Lung (tissue), 12 donors: ENCODE results near the gene SH3GL1. TPM values are rescaled to one million over a fixed set of nuclear protein-coding genes. Genes with fewer than 3 reads are reported as not detected.

ENCODE experiments used
- ATAC-seq: fragments of 200-7000 bp; cut with Tn5 transposase; one replicate; pipeline ENCODE4 v1.9.1; 2020; ENCODE audit warnings: moderate number of reproducible peaks; ENCODE audit not compliant: insufficient read depth, low FRiP score
- DNase-seq, 3 donors: peaks; one replicate each; pipeline ENCODE4 v3.0.0-alpha.2; 2013 to 2017
- H3K27ac ChIP-seq, 2 donors: one replicate each; pipeline ENCODE4 v1.5.1; 2013; ENCODE audit warnings: mild to moderate bottlenecking in 2 of 2, moderate library complexity in 2 of 2, control low read depth in 1 of 2, inconsistent platforms in 1 of 2, low read depth in 1 of 2, low read length in 1 of 2
- H3K27me3 ChIP-seq, 3 donors: one replicate each; pipeline ENCODE4 v1.5.1; 2013; ENCODE audit warnings: low read length in 2 of 3; ENCODE audit not compliant: control insufficient read depth in 3 of 3, insufficient read depth in 3 of 3
- H3K36me3 ChIP-seq, 4 donors: one replicate each; pipeline ENCODE4 v1.5.1; 2013; ENCODE audit warnings: low read length in 4 of 4, mild to moderate bottlenecking in 1 of 4, moderate library complexity in 1 of 4; ENCODE audit not compliant: control insufficient read depth in 4 of 4, insufficient read depth in 4 of 4
- H3K4me1 ChIP-seq, 5 donors: one replicate each; pipeline ENCODE4 v1.5.1; 2013; ENCODE audit warnings: low read length in 5 of 5, mild to moderate bottlenecking in 2 of 5, moderate library complexity in 1 of 5; ENCODE audit not compliant: control insufficient read depth in 5 of 5, insufficient read depth in 5 of 5
- H3K4me3 ChIP-seq: one replicate; pipeline ENCODE4 v1.5.1; 2013; ENCODE audit warnings: mild to moderate bottlenecking, control low read depth, moderate library complexity
- H3K9ac ChIP-seq, 2 donors: one replicate each; pipeline ENCODE4 v1.5.1; 2013; ENCODE audit warnings: low read length in 2 of 2, control low read depth in 1 of 2; ENCODE audit not compliant: insufficient read depth in 1 of 2
- H3K9me3 ChIP-seq, 4 donors: one replicate each; pipeline ENCODE4 v1.5.1; 2013; ENCODE audit warnings: low read length in 3 of 4, mild to moderate bottlenecking in 1 of 4, moderate library complexity in 1 of 4; ENCODE audit not compliant: control insufficient read depth in 4 of 4, insufficient read depth in 3 of 4
- WGBS, 2 donors: extraction: QIAGEN DNeasy Blood & Tissue Kit; methylation state at CpG; one replicate each; pipeline ENCODE4 v1.1.7; 2013; 5-methylcytosine and 5-hydroxymethylcytosine counted together
- polyA plus RNA-seq, 2 donors: library from polyadenylated mRNA; stranded (reverse); fragments of 200-250 nt; gene quantifications; one replicate each; pipeline ENCODE4 v1.2.1, GENCODE V29; 2013
- total RNA-seq, 2 donors: library from RNA; depleted of rRNA in 1 of 2; stranded (reverse); fragments of >200 nt in 1 of 2; gene quantifications; one replicate each; pipeline ENCODE4 v1.2.1, GENCODE V29; 2014 to 2021
- TF ChIP-seq, protein P1 (sequence below): IDR thresholded peaks from 2 replicates; pipeline ENCODE4 v1.5.1; 2012; ENCODE audit warnings: mild to moderate bottlenecking; ENCODE audit errors: control extremely low read depth, extremely low read depth
- donor health status: control.
- donor health status: control.
- donor health status: Bipolar disorder and iron deficiency.
- donor health status: healthy.
- donor health status: DM: yes; HTN: yes; CAD: no.

Gene SH3GL1
- total and polyA plus RNA-seq, 4 donors, result 30.6 to 68.6 (median 59.2) TPM

DNA sequence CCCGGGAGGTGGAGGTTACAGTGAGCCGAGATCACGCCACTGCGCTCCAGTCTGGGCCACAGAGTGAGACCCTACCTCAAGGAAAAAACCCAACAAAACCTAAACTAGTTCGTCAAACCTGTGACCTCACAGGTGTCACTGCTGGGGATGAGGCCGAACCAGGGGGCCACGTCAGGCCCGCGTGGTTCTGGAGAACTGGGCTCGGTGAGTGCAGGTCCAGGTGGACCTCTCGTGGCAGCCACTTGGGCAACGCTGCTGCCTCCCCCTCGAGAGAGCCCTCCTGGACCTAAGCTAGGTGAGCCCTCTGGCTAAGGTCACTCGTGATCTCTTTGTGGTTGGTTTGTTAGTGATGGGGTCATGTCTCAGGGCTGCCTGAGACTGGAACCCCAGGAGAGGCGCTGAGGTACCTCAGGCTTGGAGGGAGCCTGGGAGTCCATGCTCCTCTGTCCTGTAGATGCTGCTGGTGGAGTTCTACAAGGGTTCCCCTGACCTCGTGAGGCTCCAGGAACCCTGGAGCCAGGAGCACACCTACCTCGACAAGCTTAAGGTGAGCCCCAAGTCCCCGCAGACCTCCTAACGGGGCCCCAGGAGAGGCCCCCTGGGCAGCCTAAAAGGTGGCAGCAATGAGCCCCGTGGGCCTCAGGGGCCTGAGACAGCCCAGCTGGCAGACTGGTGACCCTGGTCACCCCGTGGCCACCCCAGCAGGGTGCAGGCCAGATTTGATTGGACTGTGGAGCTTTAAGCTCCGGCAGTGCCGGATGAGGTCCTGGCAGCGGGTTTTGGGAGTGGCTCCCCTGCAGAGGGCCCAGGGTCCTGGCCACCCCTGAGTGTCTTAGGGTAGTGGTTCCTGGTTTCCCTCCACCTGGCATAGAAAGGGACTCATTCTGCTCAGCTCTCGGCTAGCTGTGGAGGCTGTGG lies 41.4 kb downstream of the SH3GL1 start:
- no peak for DNase-seq
- Histone ChIP-seq H3K9me3 (no peaks in the 10 kb centered on the region), H3K36me3 (peaks cover 9 to 66% (median 25%) of the 10 kb centered on the region in 4 donors), H3K4me3 (no peak overlapping the region), H3K27me3 (no peaks in the 10 kb centered on the region), H3K9ac (no peak overlapping the region), H3K4me1 (peaks cover 0 to 37% (median 4%) of the 10 kb centered on the region in 5 donors), H3K27ac (no peak overlapping the region)
- WGBS, 2 donors, result 90 to 92% methylated on average over 25 of the region's 25 CpGs
- no peak for ATAC-seq
- TF ChIP-seq, protein P1, sequence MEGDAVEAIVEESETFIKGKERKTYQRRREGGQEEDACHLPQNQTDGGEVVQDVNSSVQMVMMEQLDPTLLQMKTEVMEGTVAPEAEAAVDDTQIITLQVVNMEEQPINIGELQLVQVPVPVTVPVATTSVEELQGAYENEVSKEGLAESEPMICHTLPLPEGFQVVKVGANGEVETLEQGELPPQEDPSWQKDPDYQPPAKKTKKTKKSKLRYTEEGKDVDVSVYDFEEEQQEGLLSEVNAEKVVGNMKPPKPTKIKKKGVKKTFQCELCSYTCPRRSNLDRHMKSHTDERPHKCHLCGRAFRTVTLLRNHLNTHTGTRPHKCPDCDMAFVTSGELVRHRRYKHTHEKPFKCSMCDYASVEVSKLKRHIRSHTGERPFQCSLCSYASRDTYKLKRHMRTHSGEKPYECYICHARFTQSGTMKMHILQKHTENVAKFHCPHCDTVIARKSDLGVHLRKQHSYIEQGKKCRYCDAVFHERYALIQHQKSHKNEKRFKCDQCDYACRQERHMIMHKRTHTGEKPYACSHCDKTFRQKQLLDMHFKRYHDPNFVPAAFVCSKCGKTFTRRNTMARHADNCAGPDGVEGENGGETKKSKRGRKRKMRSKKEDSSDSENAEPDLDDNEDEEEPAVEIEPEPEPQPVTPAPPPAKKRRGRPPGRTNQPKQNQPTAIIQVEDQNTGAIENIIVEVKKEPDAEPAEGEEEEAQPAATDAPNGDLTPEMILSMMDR, result no peak

GRCh38 chr19:4357921-4358326 lies 42.4 kb downstream of the SH3GL1 start:
- no peaks in the 10 kb centered on the region for H3K27me3 ChIP-seq
- no peak overlapping the region for H3K27ac ChIP-seq
- H3K9ac ChIP-seq, result no peak overlapping the region
- no peak overlapping the region for H3K4me3 ChIP-seq
- ATAC-seq (no peak), DNase-seq (no peak)
- no peaks in the 10 kb centered on the region for H3K9me3 ChIP-seq
- TF ChIP-seq, protein P1, result no peak
- peaks cover 8 to 57% (median 21%) of the 10 kb centered on the region in 4 donors for H3K36me3 ChIP-seq
- 90 to 94% methylated on average over 14 to 16 of the region's 16 CpGs for WGBS, 2 donors
- H3K4me1 ChIP-seq, result peaks cover 0 to 37% (median 4%) of the 10 kb centered on the region in 5 donors

- Histone ChIP-seq H3K9ac (no peak overlapping the region), H3K27me3 (no peaks in the 10 kb centered on the region), H3K9me3 (no peaks in the 10 kb centered on the region), H3K27ac (no peak overlapping the region), H3K36me3 (peaks cover 6 to 50% (median 16%) of the 10 kb centered on the region in 4 donors), H3K4me3 (no peak overlapping the region), H3K4me1 (peaks cover 0 to 30% (median 4%) of the 10 kb centered on the region in 5 donors)
- WGBS, 2 donors, result 86 to 93% methylated on average over 20 to 23 of the region's 23 CpGs
- DNase-seq (no peak), ATAC-seq (no peak)
- TF ChIP-seq, protein P1, result no peak
Measured at GRCh38 chr19:4357095-4357797, 43.1 kb downstream of the SH3GL1 start.
